Measurements from ENCODE around the gene RBM4. TPM values are rescaled to one million over a fixed set of nuclear protein-coding genes. Genes with fewer than 3 reads are reported as not detected.

RBM4 gene
- total RNA-seq, 2 donors from 2014 or later, result 61.2 to 84.0 TPM

GRCh38 chr11:66689661-66690590, 51.4 kb downstream of the RBM4 start:
- DNase-seq (ENCODE audit: low spot score) (no peak), ATAC-seq (ENCODE audit: insufficient number of reproducible peaks, low FRiP score, low read depth) (no peak)
- no peaks in the 10 kb centered on the region for H3K27me3 ChIP-seq (replicated peaks; ENCODE audit: insufficient read depth)

DNA sequence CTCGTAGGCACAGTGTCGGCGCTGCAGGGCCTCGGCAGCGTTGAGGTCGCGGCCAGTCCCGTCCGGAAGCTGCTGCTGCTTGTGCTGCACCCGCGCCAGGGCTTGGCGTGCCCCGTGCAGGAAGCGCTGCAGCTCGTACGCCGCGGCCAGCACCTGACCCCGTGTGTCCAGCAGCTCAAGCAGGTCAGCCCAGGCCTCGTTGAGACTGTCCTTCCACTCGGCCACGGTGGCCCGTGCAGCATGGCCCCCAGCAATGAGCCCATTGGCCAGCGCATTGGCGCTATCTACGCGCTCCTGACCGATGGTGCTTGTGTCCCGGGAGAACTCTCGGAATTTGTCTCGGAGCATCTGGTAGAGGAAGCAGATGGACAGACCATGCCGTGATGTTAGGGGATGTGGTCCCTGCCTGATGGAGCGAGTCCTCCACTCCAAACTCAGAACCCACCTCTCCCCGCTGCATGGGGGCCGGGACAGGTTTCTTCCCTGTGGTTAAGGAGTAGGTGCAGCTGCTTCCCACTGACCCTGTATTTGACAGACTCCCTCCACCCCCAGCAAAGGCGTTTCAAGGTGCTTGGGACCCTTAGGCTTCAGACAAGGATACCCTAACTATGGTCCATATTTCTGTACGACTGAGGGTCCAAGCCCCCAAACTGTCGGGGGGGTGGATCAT, 52.9 kb downstream of the RBM4 start:
- Histone ChIP-seq H3K27me3 (replicated peaks; ENCODE audit: insufficient read depth) (no peaks in the 10 kb centered on the region), H3K9me3 (no peaks in the 10 kb centered on the region), H3K36me3 (no peaks in the 10 kb centered on the region), H3K4me3 (no peak overlapping the region), H3K4me1 (ENCODE audit: control insufficient read depth in 1 of 2, low read depth in 2 of 2) (no peaks in the 10 kb centered on the region), H3K27ac (no peak overlapping the region)
- no peak for DNase-seq (ENCODE audit: low spot score)
- TF ChIP-seq CTCF (IDR thresholded peaks at IDR 0.05), result no peak
- ATAC-seq (ENCODE audit: insufficient number of reproducible peaks, low FRiP score, low read depth), result no peak

More at GRCh38 chr11:66689661-66690590, 51.4 kb downstream of the RBM4 start:
- H3K4me3 ChIP-seq, result no peak overlapping the region
- H3K9me3 ChIP-seq, result no peaks in the 10 kb centered on the region
- H3K27ac ChIP-seq, result no peak overlapping the region
- no peaks in the 10 kb centered on the region for H3K36me3 ChIP-seq
- H3K4me1 ChIP-seq (ENCODE audit: control insufficient read depth in 1 of 2, low read depth in 2 of 2), result no peaks in the 10 kb centered on the region
- TF ChIP-seq CTCF (IDR thresholded peaks at IDR 0.05), result no peak

DNA sequence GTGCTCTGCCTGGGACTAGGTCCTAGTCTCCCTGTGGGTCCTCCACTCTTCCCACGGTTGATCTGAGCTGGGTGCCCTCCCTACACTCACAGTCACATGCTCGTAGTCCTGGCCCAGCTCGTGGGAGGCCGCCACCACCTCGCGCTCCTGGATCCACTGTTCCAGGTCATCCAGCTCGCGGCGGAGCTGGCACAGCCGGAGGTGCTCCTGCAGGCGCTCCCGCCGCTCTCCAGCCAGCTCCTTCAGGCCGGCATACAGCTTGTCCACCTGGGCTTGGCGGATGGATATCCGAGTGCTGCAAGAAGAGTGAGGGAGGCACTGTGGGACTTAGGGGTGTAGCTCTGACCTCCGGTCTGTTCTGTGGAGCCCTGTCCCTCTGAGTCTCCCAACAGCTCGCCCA, 53.9 kb downstream of the RBM4 start:
- DNase-seq (ENCODE audit: low spot score) (no peak), ATAC-seq (ENCODE audit: insufficient number of reproducible peaks, low FRiP score, low read depth) (no peak)
- Histone ChIP-seq H3K27me3 (replicated peaks; ENCODE audit: insufficient read depth) (no peaks in the 10 kb centered on the region), H3K36me3 (no peaks in the 10 kb centered on the region), H3K4me3 (no peak overlapping the region), H3K4me1 (ENCODE audit: control insufficient read depth in 1 of 2, low read depth in 2 of 2) (no peaks in the 10 kb centered on the region), H3K27ac (no peak overlapping the region), H3K9me3 (no peaks in the 10 kb centered on the region)
- TF ChIP-seq CTCF (IDR thresholded peaks at IDR 0.05), result no peak

- no peaks in the 10 kb centered on the region for H3K4me1 ChIP-seq (ENCODE audit: control insufficient read depth in 1 of 2, low read depth in 2 of 2)
- DNase-seq (ENCODE audit: low spot score) (no peak), ATAC-seq (ENCODE audit: insufficient number of reproducible peaks, low FRiP score, low read depth) (no peak)
- no peaks in the 10 kb centered on the region for H3K9me3 ChIP-seq
- H3K27me3 ChIP-seq (replicated peaks; ENCODE audit: insufficient read depth), result no peaks in the 10 kb centered on the region
- no peak overlapping the region for H3K27ac ChIP-seq
- H3K4me3 ChIP-seq, result no peak overlapping the region
- no peak for TF ChIP-seq CTCF (IDR thresholded peaks at IDR 0.05)
- H3K36me3 ChIP-seq, result no peaks in the 10 kb centered on the region
These were observed 54.4 kb downstream of the RBM4 start for GRCh38 chr11:66692871-66693331.

DNA sequence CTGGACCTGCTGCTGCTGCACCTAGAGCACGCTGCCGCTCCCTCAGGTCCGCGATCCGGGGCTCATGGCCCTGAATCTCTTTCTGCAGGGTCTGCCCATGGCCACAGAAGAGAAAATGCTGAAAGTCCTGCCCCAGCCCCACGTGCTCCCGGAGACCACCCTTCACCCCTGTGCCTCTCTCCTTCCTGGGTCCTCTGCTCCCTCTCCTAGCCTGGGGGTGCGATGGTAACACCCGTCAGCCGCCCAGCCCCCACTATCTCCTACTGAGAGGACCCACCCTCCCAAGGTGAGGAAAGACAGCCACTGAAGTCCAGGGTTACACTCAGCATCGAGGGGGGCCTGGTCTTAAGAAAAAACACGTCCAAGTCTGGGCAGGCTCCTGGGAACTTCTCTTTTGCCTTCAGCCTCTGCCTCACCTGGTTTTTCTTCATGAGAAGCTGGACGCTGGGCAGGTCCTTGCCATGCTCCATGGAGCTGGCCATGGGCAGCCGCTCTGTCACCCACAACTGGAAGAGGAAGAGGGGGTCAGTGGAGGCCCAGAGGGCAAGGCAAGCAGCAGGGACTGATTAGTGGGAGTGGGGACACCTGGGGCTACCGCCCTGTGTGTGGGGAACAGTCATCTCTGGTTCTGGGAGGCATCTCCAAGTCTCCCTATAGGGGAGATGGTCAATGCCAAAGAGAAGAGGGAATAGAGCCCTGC, 55.0 kb downstream of the RBM4 start:
- no peak for DNase-seq (ENCODE audit: low spot score)
- TF ChIP-seq CTCF (IDR thresholded peaks at IDR 0.05), result no peak
- Histone ChIP-seq H3K4me1 (ENCODE audit: control insufficient read depth in 1 of 2, low read depth in 2 of 2) (no peaks in the 10 kb centered on the region), H3K36me3 (no peaks in the 10 kb centered on the region), H3K9me3 (no peaks in the 10 kb centered on the region), H3K27me3 (replicated peaks; ENCODE audit: insufficient read depth) (no peaks in the 10 kb centered on the region), H3K4me3 (no peak overlapping the region), H3K27ac (no peak overlapping the region)
- ATAC-seq (ENCODE audit: insufficient number of reproducible peaks, low FRiP score, low read depth), result no peak

Measured in thoracic aorta (tissue), 2 donors.